Measurements from ENCODE around the gene TUG1.

Gene TUG1

DNA sequence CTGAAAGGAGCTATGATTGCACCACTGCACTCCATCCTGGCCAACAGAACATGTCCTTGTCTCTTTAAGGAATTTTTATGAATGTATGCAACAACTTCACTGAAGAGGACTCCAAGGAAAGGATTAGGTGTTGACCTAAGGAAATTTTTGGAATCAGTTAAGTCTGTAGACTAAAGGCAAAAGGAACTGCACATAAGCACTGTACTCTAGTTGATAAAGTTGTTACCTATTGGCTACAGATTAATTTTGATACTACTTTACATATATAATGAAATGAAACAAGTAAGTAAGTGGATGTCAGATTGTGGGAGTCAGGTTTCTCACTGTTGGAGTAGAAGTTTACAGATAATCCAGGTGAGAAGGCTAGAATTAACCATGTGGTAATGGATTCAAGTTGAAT, 36.5 kb downstream of the TUG1 start:
- DNase-seq, result no peak

GRCh38 chr22:31019191-31019930, 50.3 kb downstream of the TUG1 start:
- DNase-seq, result no peak

DNA sequence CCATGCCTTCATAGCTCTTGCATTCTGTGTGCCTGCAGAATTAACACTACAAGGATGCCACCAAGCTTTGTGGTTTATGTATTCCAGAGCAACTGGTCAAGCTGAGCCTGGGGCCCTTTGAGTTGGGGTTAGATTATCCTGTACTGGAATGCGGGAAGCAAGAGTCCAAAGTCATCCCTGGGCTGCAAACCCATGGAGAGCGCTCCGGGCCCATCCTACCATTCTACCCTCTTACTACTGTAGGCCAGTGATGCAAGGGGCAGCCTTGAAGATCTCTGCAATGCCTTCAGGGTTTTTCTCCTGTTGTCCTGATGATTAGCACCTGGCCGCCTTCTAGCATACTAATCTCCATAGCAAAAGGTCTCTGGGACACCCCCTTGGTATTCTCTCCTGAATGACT, 51.3 kb downstream of the TUG1 start:
- no peak for DNase-seq

DNA sequence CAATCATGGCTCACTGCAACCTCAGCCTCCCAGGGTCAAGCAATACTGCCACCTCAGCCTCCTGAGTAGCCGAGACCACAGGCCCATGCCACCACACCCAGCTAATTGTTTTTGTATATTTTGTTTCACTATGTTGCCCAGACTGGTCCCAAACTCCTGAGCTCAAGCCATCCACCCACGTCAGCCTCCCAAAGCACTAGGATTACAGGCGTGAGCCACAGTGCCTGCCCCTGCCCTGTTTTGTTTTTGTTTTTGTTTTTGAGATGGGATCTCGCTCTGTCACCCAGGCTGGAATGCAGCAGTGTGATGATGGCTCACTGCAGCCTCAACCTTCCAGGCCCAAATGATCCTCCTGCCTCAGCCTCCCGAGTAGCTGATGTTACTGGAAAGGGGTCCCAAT, 53.5 kb downstream of the TUG1 start:
- DNase-seq, result no peak
